Brain pericyte (primary cell): Measurements from ENCODE around the gene C3orf49.

Source experiments
- DNase-seq: peaks from one replicate; pipeline ENCODE4 v3.0.0-alpha.2; 2012; ENCODE audit warnings: low read depth, low spot score

C3orf49 gene

GRCh38 chr3:63851287-63851686 lies 32.2 kb downstream of the C3orf49 start:
- DNase-seq = no peak

- DNase-seq = no peak
Observed at GRCh38 chr3:63853106-63853505, 34.0 kb downstream of the C3orf49 start.

DNA sequence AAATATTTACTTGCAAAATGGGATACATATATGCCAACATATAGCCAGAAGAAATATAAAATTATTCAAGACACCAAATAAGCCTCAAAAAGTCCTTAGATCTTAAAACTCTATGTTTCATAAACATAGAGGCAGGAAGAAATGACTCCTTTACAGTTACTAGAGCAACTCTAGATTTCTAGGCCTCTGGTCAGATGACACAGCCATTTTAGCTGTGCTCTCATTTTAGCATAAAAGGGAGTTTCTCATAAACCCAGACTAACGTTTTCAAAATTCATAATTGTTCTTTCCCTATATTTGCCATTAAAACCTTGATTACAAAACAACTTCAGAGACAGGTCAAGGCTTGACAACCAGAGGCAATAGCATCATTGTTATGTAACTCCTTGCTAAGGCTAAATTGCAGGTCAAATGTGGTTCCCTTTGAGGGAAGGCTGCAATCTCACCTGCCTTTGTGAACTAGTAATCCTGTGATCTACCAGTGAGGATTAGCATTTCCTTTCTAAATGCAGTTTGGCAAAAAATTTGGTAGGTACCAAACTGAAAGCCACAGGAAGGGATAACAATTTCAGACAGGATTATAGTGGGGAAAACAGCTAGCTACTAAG lies 36.3 kb downstream of the C3orf49 start:
- DNase-seq = no peak

DNA sequence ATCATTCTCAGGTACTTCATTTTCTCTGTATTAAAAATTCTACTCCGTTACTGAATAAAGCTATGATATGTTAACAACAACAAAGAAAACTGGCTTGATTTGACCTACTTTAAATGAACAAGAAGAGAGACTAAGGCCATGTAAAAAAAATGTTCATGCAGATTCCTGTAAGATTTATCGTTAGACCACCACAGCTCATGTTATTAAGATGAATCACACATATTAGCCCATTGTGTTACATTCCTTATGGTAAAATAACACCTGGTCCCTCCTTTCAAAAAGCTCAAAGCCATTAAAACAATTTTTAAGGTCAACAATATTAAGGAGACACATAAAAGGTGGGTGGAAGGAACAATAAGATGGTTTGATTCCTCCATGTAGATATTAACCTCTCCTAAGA lies 38.2 kb downstream of the C3orf49 start:
- DNase-seq = no peak

- DNase-seq = no peak
Observed at GRCh38 chr3:63860776-63861175, 41.7 kb downstream of the C3orf49 start.

GRCh38 chr3:63861306-63861705 lies 42.2 kb downstream of the C3orf49 start:
- DNase-seq = no peak

DNA sequence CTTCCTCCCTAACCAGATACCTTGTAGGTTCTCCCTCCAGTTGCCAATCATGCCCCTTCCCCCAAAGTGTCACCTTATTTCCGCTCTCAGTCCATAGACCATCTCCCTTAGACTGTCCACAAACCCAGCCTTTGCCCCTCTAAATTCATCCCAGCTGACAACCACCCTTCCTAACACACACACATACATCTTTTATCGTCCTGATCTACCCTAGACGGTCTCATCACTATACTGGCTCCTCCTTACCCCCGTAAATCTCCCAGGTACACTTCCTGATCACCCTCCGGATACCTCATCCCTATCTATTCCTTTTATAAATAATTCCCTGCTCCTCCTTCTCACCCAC lies 43.7 kb downstream of the C3orf49 start:
- no peak for DNase-seq

- DNase-seq = no peak
Observed at GRCh38 chr3:63863150-63864007, 44.3 kb downstream of the C3orf49 start, which contains the start of the genes ATXN7 and THOC7. ATXN7 (plus strand) TSS chr3:63863867; CDS start chr3:63912599, 48,732 bp downstream. THOC7 (minus strand) TSS chr3:63863805; CDS start chr3:63863790, 15 bp downstream.

DNA sequence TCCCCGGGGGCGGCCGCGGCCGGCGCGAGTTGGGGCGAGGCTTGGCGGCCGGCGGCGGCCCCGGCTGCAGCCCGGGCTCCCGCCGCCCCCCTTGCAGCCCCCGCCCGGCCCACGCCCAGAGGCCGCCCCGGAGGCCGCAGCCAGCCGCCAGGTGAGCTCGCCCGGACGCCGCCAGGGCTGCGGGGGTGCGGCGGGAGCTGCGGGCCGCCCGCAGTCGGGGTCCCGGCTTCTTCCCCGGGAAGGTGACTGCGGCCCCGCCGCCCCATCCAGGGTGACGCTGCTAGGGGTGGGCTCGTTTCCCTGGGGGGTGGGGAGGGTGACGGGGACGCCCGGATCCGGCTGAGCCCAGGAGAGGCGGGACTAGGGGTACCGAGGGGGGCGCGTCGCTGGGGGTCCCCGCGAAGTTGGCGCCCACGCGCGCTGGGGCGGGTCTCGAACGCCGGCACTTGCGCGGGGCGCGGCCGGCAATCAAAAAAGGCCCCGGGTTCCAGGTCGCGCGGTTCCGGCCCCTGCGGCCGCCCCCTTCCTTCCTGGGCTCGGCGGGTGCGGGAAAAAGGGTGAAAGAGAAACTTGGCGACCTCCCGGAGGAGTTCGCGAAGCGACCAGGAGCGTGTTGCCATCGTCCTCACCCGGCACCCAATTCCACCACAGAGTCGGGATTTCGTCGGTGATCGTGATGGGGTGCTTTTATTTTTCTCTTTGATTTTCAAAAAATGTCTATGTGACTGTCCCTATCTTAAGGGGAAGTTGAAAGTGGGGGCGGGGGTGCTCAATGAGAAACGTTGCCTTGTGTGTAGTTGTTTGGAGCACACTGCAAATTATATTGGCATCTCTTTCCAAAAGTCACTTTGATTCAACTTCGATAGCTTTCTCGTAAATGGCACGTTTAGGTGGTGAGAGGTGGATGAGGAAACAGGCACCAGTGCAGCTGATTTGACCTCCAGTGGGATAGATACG lies 45.2 kb downstream of the C3orf49 start:
- DNase-seq = no peak

- DNase-seq = no peak
Observed at GRCh38 chr3:63864965-63865327, 45.8 kb downstream of the C3orf49 start.

DNA sequence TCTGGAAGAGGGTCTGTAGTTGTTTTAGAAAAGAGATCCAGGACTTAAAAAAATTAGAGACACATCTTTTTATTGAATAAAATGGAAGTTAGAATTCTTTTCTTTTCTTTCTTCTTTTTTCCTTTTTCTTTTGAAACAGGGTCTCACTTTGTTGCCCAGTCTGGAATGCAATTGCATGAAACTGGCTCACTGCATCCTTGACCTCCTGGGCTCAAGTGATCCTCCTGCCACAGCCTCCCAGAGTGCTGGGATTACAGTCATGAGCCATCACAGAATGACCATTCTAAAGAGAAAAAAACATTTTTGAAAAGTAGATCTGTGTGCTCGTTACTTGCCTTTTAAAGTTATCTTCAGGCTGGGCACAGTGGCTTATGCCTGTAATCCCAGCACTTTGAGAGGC lies 48.1 kb downstream of the C3orf49 start:
- no peak for DNase-seq

GRCh38 chr3:63869940-63870614 lies 51.0 kb downstream of the C3orf49 start:
- DNase-seq = no peak

- DNase-seq = no peak
Observed at GRCh38 chr3:63870615-63871005, 51.5 kb downstream of the C3orf49 start.

- DNase-seq = no peak
Observed at GRCh38 chr3:63872135-63872924, 53.2 kb downstream of the C3orf49 start.

- no peak for DNase-seq
Observed at GRCh38 chr3:63874769-63875168, 55.7 kb downstream of the C3orf49 start.

DNA sequence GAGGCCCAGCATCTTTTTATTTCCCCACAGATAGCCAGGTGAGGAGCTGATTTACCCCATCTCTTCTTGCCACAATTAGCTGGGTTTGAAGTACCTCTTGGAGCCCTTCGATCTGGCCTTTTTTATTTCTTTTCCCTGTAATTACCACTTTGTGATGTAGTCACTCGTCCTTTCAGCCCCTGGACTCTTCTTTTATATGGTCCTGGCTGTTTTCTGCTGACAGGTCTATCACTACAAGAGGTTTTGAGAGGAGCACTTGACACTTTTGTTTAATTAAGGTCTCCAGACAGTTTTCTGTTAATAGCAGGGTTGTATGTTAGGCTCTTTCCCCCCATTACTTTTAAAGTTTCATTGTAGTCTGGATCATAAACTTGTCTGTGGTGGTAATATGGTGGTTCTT lies 56.4 kb downstream of the C3orf49 start:
- DNase-seq = no peak

- no peak for DNase-seq
Observed at GRCh38 chr3:63876260-63876659, 57.2 kb downstream of the C3orf49 start.

DNA sequence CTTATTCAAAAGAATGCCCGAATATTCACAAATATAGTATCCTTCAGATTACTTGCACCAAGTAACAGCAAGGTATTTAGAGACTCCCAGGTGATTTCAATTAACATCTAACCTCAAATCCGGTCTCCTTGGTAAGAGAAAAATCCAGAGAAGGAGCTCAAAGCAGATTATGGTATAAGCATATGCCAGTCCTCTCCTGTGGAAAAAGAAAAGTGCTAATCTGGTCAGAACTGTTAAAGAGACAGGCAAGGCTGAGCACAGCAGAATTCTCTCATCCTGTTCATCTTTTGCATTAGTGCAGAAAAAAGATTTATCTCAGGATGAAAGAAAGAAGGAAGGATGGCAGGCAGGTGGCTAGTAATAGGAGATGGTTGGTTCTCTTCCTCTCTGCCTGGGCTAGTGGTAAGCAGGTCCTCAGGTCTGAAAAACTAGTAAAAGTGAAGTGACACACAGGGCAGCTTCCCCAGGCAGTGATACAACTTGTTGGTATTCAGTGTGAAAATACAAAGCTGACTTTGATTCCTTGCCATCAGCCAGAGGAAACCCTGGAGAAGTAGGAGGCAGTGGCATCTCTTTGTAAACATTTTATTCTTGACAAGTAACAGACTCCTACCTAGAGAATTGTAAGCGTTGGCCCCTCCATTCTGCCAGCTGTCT lies 58.8 kb downstream of the C3orf49 start:
- DNase-seq = no peak

GRCh38 chr3:63878394-63879060 lies 59.4 kb downstream of the C3orf49 start:
- DNase-seq = no peak

DNA sequence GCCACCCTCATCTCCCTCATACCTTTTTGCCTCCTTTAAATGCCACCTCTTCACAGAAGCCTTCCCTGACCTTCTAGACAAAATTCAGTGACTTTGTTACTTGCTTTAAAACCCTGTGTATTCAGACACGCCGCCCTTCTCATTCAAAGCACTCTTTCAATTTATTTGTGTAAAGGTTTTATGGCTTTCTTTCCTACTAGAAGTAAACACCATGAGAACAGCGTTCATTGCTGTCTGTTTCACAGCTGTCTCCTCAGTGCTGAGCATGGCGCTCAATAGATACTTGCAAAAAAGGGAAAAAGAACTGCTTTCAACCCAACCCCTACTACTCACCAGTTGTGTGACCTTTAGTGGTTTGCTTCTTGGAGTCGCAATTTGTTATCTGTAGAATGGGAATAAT lies 61.6 kb downstream of the C3orf49 start:
- no peak for DNase-seq
